Measurements from ENCODE around the gene NEMF. TPM values are rescaled to one million over a fixed set of nuclear protein-coding genes. Genes with fewer than 3 reads are reported as not detected.
"Not testable (repeated sequence)": the region's sequence is repeated elsewhere in the genome, so short reads cannot be mapped to it uniquely, and the experiment has no call there.

The NEMF gene
- total RNA-seq, 2 donors from 2014 or later, result 79.9 to 86.6 TPM

DNA sequence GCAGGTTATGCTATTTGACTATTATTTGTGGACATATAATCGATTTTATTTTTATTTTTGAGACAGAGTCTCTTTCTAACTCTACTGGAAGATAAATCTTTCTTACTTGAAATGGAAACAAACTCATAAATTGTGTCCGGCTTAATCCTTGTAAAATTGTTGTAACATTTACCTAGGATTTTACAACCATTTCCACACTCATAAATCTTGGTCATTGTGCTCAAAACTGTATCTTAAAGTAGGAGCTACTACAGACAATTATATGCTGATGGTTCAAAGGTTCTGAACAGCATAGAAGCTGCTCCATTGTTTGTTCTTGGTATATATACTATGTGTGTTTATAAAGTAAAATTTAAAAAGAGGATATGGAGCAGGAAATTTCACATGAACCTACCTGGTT is 35.7 kb upstream of the NEMF start:
- H3K4me1 Mint-ChIP-seq, result no peaks in the 10 kb centered on the region
- peaks cover 29% of the 10 kb centered on the region for H3K36me3 Mint-ChIP-seq (ENCODE audit: low read depth)
- no peak for ATAC-seq (replicated peaks)
- H3K4me3 Mint-ChIP-seq, result no peak overlapping the region
- no peak overlapping the region for H3K27ac Mint-ChIP-seq
- H3K9me3 Mint-ChIP-seq, result no peaks in the 10 kb centered on the region
- H3K27me3 Mint-ChIP-seq, result no peaks in the 10 kb centered on the region

GRCh38 chr14:49886523-49886922 is 33.9 kb upstream of the NEMF start:
- Mint-ChIP-seq H3K4me1 (peaks cover under 1% of the 10 kb centered on the region), H3K36me3 (ENCODE audit: low read depth) (peaks cover 11% of the 10 kb centered on the region), H3K27me3 (no peaks in the 10 kb centered on the region), H3K4me3 (peak overlapping the region; percentile 62), H3K27ac (peak overlapping the region; percentile 67), H3K9me3 (no peaks in the 10 kb centered on the region)
- ATAC-seq (replicated peaks), result peak; percentile 63

DNA sequence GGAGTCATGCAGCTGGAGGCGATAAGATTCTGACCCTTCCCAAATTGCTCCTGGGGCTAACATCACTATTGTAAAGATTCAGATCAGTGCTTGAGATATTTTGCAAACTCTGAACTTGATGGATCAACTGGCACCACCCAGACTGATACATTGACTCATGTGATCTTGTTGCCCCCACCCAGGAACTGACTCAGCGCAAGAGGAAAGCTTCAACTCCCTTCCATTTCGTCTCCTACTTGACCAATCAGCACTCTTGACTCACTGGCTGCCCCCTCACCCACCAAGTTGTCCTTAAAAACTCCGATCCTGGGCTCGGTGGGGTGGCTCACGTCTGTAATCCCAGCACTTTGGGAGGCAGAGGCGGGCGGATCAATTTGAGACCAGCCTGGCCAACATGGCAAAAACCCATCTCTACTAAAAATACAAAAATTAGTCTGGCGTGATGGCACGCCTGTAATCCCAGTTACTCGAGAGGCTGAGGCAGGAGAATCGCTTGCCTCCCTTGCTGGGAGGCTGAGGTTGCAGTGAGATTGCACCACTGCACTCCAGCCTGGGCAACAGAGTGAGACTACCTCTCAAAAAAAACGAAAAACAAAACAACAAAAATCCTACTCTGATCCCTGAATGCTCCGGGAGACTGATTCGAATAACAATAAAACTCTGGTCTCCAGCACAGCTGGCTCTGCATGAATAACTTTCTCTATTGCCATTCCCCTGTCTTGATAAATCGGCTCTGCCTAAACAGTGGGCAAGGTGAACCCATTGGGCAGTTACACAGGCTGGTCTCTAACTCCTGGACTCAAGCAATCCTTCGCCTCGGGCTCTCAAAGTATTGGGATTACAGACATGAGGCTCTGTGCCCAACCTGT is 30.5 kb upstream of the NEMF start:
- peaks cover 11% of the 10 kb centered on the region for H3K4me1 Mint-ChIP-seq
- no peaks in the 10 kb centered on the region for H3K27me3 Mint-ChIP-seq

GRCh38 chr14:49881350-49882001 is 28.9 kb upstream of the NEMF start:
- Mint-ChIP-seq H3K27ac (peak overlapping the region; percentile 92), H3K4me3 (no peak overlapping the region), H3K27me3 (no peaks in the 10 kb centered on the region), H3K4me1 (peaks cover 11% of the 10 kb centered on the region), H3K9me3 (no peaks in the 10 kb centered on the region), H3K36me3 (ENCODE audit: low read depth) (no peaks in the 10 kb centered on the region)
- no peak for ATAC-seq (replicated peaks)

More for the DNA sequence above, 30.5 kb upstream of the NEMF start:
- Mint-ChIP-seq H3K27ac (peak overlapping the region; percentile 26), H3K4me3 (no peak overlapping the region), H3K36me3 (ENCODE audit: low read depth) (no peaks in the 10 kb centered on the region), H3K9me3 (no peaks in the 10 kb centered on the region)
- ATAC-seq (replicated peaks), result no peak

GRCh38 chr14:49880267-49881064 is 27.9 kb upstream of the NEMF start:
- Mint-ChIP-seq H3K4me1 (peaks cover 11% of the 10 kb centered on the region), H3K4me3 (peak overlapping the region; percentile 58), H3K36me3 (ENCODE audit: low read depth) (no peaks in the 10 kb centered on the region), H3K27me3 (no peaks in the 10 kb centered on the region), H3K9me3 (no peaks in the 10 kb centered on the region), H3K27ac (peak overlapping the region; percentile 92)
- ATAC-seq (replicated peaks), result peak; percentile 79

DNA sequence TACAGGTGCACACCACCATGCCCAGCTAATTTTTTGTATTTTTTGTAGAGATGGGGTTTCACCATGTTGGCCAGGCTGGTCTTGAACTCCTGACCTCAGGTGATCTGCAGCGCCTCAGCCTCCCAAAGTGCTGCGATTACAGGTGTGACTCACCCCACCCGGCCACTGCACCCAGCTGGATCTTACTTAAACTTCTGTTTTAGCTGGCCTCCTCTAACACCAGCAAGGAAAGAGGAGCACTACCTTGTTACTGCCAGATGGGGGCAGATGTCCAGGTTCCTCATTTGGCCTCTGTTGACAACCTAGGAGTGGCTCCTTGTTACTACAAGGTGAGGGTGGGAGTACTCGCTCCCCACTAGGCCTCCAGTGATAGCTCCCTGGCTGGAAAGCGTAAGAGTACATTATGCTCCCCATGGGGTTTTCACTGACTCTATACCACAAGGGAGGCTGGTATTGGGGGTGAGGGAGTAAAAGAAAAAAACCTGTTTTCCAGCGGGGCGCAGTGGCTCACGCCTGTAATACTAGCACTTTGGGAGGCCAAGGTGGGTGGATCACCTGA is 27.1 kb upstream of the NEMF start:
- Mint-ChIP-seq H3K36me3 (ENCODE audit: low read depth) (no peaks in the 10 kb centered on the region), H3K4me1 (peaks cover 11% of the 10 kb centered on the region), H3K27me3 (no peaks in the 10 kb centered on the region), H3K27ac (peak overlapping the region; percentile 92), H3K9me3 (no peaks in the 10 kb centered on the region), H3K4me3 (peak overlapping the region; percentile 58)
- peak; percentile 83 for ATAC-seq (replicated peaks)

DNA sequence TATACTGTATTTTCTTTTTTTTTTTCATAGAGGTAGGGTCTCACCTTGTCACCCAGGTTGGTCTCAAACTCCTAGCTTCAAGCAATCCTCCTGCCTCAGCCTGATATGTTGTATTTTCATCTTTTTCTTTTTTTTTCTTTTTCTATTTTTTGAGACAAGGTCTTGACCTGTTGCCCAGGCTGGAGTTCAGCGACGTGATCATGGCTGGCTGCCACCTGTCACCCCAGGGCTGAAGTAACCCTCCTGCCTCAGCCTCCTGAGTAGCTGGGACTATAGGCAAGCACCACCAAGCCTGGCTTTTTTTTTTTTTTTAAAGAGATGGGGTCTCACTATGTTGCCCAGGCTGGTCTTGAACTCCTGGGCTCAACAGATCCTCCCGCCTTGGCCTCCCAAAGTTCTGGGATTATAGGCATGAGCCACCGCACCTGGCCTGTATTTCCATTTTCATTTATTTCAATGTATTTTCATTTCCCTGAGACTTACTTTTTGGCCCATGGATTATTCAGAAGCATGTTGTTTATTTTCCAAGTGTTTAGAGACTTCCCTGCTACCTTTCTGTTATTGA is 24.1 kb upstream of the NEMF start:
- H3K4me1 Mint-ChIP-seq, result peaks cover 17% of the 10 kb centered on the region
- ATAC-seq (replicated peaks), result no peak
- H3K9me3 Mint-ChIP-seq, result no peaks in the 10 kb centered on the region
- H3K4me3 Mint-ChIP-seq, result no peak overlapping the region
- H3K27ac Mint-ChIP-seq, result no peak overlapping the region
- no peaks in the 10 kb centered on the region for H3K27me3 Mint-ChIP-seq
- no peaks in the 10 kb centered on the region for H3K36me3 Mint-ChIP-seq (ENCODE audit: low read depth)

- no peak for ATAC-seq (replicated peaks)
- Mint-ChIP-seq H3K27me3 (no peaks in the 10 kb centered on the region), H3K27ac (no peak overlapping the region), H3K36me3 (ENCODE audit: low read depth) (no peaks in the 10 kb centered on the region), H3K4me3 (no peak overlapping the region), H3K4me1 (peaks cover 12% of the 10 kb centered on the region), H3K9me3 (no peaks in the 10 kb centered on the region)
These were observed 23.1 kb upstream of the NEMF start for GRCh38 chr14:49875640-49876198.

DNA sequence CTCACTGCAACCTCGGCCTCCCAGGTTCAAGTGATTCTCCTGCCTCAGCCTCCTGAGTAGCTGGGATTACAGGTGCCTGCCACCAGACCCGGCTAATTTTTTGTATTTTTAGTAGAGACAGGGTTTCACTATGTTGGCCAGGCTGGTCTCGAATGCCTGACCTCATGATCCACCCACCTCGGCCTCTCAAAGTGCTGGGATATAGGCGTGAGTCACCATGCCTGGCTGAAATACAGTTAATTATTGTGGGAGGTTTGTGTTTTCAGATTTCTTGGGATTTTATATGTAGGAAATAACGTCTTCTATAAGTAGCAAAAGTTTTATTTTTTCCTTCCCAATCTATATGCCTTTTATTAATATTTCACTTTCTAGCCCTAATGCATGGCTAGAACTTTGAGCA is 21.0 kb upstream of the NEMF start:
- ATAC-seq (replicated peaks); H3K4me3 Mint-ChIP-seq; H3K27ac Mint-ChIP-seq; H3K27me3 Mint-ChIP-seq; H3K9me3 Mint-ChIP-seq; H3K36me3 Mint-ChIP-seq (ENCODE audit: low read depth): not testable (repeated sequence)
- peaks cover 14% of the 10 kb centered on the region for H3K4me1 Mint-ChIP-seq

DNA sequence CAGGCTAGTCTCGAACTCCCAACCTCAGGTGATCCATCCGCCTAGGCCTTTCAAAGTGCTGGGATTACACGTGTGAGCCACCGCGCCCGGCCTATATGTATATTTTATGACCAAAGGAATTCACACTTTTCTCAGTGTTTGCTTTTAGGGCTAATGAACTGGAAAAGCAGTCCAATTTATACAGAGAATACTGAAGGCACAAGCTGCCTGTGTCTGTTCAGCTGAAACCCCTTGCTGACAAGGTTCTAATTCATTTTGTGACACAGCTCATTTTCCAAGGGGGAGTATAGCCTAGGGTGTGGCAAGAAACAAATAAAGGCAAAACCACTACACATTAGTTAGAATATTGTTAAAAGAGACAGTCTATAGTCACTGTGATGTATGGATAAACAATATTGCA is 18.3 kb upstream of the NEMF start:
- Mint-ChIP-seq H3K4me3 (no peak overlapping the region), H3K27me3 (no peaks in the 10 kb centered on the region), H3K9me3 (no peaks in the 10 kb centered on the region), H3K27ac (no peak overlapping the region), H3K4me1 (peaks cover 18% of the 10 kb centered on the region), H3K36me3 (ENCODE audit: low read depth) (peaks cover 5% of the 10 kb centered on the region)
- no peak for ATAC-seq (replicated peaks)

GRCh38 chr14:49868720-49869114 is 16.1 kb upstream of the NEMF start:
- no peaks in the 10 kb centered on the region for H3K9me3 Mint-ChIP-seq
- H3K27me3 Mint-ChIP-seq, result no peaks in the 10 kb centered on the region
- peaks cover 18% of the 10 kb centered on the region for H3K4me1 Mint-ChIP-seq
- no peak for ATAC-seq (replicated peaks)
- H3K4me3 Mint-ChIP-seq, result peak overlapping the region; percentile 94
- peaks cover 5% of the 10 kb centered on the region for H3K36me3 Mint-ChIP-seq (ENCODE audit: low read depth)
- peak overlapping the region; percentile 97 for H3K27ac Mint-ChIP-seq

DNA sequence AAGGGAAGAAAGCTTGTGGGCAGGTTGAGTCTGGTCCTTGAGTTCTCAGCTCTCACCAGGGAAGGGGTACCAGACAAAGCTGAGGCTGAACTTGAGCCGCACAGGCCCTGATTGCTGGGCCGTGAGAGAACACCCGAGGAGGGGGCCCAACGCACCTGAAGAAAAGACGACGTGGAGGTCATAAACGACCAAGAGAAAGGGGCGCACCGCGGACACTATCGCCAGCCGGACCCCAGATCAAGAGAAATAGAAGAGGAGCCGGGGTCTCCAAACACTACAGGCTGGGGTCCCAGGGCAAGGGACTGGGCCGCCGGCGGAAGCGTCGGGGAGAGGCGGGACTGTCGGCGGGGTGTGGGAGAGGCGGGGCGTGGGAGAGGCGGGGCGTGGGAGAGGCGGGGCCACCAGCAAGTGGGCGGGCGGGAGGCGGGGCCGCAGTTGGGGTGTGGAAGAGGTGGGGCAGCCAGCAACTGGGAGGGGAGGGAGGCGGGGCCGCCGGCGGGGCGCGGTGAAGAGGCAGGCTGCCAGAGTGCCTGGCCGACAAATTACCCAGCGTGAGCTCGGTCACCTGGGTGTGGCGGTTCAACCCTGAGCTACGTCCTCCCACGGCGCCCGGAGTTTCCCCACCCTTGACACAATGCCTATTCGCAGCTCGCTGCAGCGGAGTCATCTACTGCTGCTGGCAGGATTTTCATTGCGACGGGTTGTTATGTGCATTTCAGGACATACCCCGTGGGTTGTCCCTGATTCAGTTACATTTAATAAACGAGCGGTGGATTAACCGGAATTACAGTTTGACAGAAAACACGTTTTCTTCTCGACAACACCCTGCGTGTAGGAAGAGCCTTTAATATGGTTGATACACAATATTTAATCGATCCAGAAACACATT is 15.5 kb upstream of the NEMF start:
- Mint-ChIP-seq H3K27me3 (no peaks in the 10 kb centered on the region), H3K36me3 (ENCODE audit: low read depth) (peaks cover 5% of the 10 kb centered on the region), H3K4me3 (peak overlapping the region; percentile 94), H3K9me3 (no peaks in the 10 kb centered on the region), H3K4me1 (peaks cover 18% of the 10 kb centered on the region), H3K27ac (peak overlapping the region; percentile 97)
- peak; percentile 91 for ATAC-seq (replicated peaks)

GRCh38 chr14:49865431-49865859 is 12.9 kb upstream of the NEMF start:
- peaks cover 5% of the 10 kb centered on the region for H3K36me3 Mint-ChIP-seq (ENCODE audit: low read depth)
- no peak overlapping the region for H3K4me3 Mint-ChIP-seq
- peaks cover 22% of the 10 kb centered on the region for H3K4me1 Mint-ChIP-seq
- H3K9me3 Mint-ChIP-seq, result no peaks in the 10 kb centered on the region
- no peak for ATAC-seq (replicated peaks)
- H3K27me3 Mint-ChIP-seq, result no peaks in the 10 kb centered on the region
- no peak overlapping the region for H3K27ac Mint-ChIP-seq

All from activated T-helper 17 cell treated with anti-CD3 and anti-CD28 coated beads, Interleukin-2, amount 50 U/mL, for 72 hours (primary cell).